NOMO-1 (cell line): ENCODE data around the gene ACACA.

Experiments used
- DNase-seq, 2 experiments: peaks; one replicate each; lab custom pipeline; 2025; ENCODE audit not compliant: unreplicated experiment in 2 of 2; lab: John Stamatoyannopoulos, UW

Gene ACACA

DNA sequence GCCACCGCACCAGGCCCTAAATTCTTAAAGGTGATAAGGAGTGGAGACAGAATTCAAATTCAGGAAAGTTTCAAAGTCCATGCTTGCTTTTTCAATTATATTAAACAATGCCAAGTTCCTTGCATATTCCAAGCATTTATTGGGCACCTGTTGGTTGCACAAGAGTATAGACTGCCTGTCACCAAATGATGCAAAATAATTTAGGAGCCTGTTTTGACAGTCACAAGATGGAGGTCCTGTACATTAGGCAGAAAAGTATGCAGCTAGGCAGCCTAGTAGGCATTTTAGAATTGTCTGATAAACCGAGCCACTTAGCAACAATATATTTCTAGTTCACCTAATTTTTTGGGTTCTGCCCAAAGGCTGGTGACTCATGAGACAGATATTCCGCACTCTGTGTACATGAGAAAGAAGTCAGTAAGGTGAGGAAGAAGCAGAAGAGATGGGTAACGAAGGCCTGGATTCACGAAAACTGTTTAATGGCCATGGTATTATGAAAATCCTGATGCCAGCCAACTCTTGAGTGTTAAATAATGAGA is 7.3 kb downstream of the ACACA start:
- no peak for DNase-seq

DNA sequence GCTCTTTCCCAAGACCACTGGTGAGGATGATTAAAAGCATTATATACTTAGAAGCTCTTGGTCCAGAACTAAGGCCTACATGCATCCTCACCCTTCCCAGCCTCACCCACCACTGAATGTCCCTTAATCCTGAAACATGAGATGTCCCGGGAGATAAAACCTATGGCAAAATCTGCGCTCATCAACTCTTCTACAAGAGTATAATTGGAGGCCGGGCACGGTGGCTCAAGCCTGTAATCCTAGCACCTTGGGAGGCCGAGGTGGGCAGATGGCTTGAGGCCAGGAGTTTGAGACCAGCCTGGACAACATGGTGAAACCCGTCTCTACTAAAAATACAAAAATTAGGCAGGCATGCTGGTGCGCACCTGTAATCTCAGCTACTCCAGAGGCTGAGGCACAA is 13.3 kb downstream of the ACACA start:
- DNase-seq = no peak

DNA sequence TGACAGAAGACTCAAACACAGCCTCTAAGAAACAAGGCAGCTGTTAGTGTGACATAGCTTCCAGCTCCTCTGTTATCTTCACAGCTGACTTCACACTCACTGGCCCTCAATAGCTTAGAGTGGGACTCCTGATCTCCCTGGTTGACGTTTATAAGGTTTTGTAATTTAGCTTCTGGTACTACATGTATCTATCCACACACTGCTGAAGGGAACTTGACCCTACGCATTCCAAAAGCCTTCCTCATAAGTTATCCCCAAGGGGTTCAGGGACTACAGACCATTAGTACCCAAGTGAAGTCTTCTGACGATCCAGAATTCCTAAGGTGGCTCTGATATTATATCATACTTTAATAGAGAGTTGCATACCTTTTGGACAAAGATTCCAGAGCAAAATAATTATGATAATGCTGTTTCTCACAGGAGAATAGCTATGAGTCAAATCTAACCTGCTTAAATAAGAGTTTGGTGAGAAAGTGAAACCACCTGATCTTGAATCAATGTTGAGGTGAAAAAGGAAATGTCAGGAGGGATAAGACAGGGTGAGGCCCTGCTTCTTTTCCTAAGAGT is 14.5 kb downstream of the ACACA start:
- no peak for DNase-seq

DNA sequence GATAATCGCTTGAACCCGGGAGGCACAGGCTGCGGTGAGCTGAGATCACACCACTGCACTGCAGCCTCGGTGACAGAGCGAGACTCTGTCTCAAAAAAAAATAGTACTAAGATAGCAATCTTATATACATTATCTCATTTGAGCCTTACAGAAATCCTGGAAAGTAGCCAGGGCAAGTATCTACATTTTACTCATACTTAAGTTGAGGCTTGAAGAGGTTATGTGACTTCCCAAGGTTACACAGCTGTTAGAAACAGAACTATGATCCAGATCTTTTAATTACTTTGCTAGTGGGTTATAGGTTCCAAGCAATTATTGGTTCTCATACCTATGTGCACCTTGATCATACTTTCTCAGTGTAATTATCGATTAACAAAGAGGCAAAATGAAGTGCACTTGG is 15.5 kb downstream of the ACACA start:
- no peak for DNase-seq

DNA sequence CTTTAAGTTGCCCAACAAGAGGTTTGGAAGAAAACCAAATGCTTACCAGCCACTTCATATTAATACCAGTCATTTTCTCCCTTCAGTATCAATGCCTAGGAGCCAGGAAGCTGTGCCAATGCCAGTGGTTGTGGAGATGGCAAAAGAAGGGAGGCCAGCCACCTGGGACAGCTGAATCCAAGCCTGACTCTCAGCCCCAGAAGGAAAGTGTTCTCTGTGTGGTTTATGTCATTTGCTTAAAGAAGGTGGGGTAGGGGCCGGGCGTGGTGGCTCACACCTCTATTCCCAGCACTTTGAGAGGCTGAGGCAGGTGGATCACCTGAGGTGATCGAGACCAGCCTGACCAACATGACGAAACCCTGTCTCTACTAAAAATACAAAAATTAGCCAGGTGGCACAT is 17.5 kb downstream of the ACACA start:
- DNase-seq = no peak

DNA sequence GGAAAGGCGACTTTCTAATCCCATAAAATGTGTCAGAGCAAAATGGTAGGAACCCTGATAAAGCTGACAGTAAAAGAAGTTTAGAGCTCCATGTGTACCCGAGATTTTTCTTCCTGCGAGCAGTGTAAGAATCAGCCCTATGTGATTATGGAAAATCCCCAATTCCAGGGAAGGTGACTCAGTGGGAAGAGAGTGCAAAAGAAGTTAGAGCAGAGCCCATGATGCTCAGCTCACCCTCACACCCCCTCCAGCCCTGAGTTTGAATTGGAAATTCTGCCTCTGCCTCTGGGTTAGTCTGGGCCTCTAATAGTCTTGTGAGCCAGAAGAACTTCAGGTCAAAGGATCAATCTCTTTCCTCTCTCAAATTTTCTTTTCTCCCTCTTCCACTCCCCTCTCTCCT is 18.4 kb downstream of the ACACA start:
- DNase-seq = no peak

DNA sequence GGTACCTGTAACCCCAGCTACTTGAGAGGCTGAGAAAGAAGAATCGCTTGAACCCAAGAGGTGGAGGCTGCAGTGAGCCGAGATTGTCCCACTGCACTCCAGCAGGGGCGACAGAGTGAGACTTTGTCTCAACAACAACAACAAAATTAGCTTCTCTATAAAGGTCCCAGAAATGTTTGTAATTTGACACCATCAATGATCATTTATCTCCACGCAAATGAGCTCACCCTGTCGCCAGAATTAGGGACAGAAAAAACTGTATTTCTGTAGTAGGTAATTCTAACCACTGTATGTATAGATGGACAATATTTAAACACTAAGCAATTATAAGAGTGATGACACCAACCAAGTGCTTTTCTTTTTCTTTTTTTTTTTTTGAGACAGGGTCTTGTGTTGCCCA is 20.2 kb downstream of the ACACA start:
- DNase-seq = no peak

DNA sequence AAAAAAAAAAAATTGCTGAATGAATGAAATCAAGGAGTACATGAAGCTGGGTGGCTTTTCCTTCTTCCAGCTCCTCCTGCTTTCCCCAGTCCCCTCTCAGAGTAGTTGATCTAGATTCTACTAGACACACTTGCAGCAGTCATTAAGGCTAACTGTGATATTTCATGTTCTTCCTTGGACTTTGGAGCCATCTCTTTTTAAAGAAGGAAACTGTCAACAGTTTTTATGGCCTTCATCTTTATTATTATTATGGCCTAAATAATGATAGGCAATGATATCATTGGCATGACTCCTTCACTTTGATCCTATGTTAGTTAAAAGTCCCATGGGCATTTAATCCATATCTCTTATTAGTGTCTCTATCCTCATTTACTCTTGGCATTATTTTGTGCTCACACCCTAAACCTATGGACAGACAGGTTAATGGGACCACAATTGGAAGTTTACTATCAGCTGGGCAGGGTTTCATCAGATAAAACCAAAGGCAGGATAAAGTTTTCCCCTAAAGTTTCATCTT is 21.1 kb downstream of the ACACA start:
- no peak for DNase-seq

DNA sequence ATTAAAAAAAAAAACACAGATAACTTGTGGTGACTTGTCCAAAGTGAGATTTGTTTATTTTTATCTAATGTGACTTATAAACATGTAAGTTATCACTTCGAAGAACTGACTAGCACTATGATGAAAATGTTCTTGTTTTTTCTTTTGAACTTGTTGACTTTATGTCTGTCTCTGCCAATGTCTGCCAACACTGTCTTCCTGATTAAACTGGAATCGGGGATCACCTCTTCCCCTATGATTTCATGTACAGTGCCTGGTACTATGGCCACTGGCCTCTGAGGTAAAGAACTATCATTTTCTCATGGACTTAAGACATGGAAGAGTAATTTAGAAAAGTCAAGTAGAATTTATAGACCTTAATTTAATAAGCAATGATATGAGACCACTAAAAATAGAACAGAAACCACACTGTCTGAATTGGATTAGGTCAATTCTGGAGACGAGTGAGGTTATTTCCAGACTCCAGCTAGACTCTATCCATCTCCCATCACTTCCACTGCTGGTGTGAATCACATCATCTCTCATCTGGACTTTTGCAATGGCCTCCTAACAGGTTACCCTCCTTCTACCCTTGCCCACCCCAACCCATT is 22.0 kb downstream of the ACACA start:
- no peak for DNase-seq

DNA sequence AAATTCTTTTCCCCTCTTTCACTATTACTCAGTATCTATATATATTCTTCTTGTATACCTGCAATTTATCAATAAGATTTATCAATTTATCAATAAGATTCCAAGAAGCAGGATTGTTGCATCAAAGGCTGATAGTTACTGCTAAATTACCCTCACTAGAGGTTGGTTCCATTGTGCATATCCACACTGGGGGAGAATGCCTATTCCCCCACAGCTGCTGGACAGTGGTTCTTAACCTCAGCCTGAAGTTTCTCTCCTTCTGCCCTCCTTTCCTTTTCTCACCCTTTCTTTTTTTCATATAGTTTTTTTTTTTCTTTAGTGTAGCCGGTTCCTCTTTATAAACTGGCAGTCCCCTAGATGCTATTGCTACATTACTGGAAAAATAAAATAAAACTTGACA is 24.6 kb downstream of the ACACA start:
- DNase-seq = no peak

DNA sequence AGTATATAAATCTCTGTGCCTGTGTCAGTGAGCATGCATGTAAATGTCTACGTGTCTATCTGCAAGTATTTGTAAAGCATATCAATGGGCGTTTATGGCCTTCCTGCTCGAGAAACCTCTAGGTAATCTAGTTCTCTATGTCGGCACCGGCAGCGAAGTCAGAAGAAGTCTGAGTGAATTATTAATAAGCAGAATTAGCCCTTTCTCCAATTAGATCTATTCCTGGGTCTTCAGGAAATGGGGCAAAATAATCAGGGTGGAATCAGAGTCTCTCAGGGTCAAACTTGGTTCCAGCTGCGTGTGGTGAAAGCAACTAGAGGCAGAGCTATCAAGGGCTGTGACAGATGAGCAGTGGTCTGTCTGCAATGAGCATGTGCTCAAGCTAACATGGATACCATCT is 30.9 kb downstream of the ACACA start, which contains the start of gene C17orf78:
Gene C17orf78, plus strand, starts transcription at position 280 of the 400 bp plus-strand sequence. Its CDS starts 108 bp downstream, at position 388.
- DNase-seq = no peak

DNA sequence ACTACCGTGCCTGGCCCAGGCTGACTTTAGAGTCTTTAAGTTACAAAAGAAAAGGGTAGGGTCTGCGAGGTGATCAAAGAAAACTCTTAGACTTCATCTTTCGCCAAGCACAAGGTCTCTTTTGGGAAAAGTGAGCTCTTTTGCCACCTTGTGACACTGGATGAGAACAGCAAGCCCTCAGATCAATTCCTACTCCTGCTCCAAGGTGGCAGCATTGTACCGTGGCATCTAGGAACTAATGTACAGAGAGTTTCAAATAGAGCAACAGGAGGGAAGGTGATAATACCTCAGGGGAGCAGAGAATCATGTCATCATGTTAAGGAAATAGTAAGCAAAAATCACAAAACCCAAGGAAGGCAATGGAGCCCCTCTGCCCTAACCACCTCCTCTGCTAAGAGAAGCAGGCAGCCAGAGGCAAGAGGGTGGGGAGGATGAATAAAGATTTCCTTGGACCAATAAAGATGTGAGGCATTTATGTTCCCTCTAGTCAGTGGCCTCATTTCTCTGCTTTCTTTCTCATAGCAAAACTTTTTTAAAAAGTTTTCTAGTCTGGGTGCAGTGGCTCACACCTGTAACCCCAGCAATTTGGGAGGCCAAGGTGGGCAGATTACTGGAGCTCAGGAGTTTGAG is 33.0 kb downstream of the ACACA start:
- peak; percentile 46 to 68 for DNase-seq

DNA sequence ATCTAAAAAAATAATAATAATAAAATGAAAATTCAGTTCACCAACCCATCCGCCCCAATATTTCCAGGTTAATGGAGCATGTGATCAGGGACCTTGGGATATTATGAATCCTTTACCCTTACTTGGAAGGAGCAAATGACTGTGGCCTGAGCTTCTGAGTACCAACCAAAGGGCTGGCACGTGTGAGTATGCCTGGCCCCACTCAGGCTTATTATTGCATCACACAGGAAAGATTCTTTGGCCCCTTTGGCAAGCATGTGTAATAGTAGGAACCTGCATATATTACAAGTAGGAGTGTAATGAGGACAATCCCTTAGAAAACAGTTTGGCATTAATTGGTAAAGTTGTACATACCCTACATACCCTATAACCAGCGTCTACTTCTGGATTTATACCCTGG is 38.1 kb downstream of the ACACA start:
- peak; percentile 29 to 56 for DNase-seq

DNA sequence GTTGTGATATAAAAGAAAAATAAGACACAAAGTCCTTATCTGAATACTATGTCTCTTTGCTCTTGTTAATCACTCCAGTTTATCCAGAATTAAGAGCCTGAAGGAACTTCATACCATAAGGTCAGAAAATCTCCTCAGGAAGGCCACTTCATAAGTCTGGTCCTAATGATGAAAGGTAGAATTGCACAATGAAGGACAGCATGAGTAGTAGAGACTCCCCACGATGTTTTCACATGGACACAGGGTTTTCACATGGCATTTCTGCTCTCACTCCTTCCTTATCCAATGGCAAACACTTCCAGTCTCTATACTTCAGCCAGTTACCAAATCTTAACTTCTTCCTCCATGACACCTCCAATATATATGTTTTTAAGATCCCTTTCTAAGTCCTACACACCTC is 41.0 kb downstream of the ACACA start:
- no peak for DNase-seq

DNA sequence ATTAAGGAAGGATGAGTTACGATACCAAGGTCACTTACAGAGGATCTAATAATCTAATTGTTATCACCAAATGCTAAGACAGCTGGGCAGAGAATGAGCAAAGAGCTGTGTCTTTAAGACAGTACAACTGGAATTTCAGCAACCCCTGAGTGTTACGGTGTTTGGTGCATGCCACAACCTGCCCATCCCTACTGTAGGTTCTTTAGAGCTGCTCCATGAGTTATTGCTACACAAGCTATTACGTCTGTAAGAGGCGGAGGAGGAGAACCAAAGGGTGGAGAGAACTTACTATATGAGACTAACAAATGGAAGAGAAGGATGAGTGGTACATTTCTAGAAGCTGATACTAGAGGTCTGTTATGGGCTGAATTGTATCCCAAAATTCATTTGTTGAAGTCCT is 45.1 kb downstream of the ACACA start:
- peak in 1 of 2 experiments; percentile 19 for DNase-seq

DNA sequence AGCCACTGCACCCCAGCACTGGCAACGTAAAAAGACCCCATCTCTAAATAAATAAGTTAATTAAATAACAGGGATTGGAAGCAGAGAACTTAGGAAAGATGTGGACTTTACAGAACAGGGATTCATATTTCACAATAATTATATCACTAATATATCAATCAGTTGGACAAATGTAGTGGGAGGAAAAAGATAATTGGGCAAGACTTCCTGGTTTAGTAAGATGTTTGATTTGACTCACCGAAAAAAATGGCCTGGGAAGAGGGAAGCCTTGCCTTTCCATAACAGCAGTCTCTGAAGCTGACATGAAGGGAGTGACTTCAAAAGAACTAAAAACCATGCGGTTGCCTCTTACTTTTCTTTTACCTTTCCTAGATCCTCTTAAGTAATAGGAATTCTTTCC is 46.0 kb downstream of the ACACA start:
- DNase-seq = no peak

DNA sequence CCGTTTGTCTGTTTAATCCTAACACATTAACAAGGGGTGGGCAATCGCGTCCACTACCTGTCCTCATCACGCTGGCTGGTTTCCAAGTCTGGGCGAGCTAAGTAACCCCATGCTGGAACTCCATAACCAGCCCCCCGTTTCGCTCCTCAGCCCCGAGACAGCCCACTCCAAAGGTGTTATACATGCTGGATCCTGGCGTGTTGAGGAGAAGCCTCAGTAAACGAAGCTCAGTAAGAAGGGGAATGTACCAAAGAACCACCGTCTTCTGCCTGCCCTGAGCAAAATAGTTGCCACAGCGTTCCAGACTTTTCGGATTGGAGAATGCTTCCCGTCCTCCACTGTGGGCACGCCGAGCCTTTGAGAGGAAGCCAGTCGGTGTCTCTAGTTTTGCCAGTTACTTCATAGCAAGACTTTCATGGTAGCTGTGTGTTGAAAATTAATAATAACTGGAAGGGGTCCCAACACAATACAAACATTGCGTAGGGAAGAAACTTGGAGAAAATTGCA is 46.9 kb downstream of the ACACA start:
- no peak for DNase-seq

DNA sequence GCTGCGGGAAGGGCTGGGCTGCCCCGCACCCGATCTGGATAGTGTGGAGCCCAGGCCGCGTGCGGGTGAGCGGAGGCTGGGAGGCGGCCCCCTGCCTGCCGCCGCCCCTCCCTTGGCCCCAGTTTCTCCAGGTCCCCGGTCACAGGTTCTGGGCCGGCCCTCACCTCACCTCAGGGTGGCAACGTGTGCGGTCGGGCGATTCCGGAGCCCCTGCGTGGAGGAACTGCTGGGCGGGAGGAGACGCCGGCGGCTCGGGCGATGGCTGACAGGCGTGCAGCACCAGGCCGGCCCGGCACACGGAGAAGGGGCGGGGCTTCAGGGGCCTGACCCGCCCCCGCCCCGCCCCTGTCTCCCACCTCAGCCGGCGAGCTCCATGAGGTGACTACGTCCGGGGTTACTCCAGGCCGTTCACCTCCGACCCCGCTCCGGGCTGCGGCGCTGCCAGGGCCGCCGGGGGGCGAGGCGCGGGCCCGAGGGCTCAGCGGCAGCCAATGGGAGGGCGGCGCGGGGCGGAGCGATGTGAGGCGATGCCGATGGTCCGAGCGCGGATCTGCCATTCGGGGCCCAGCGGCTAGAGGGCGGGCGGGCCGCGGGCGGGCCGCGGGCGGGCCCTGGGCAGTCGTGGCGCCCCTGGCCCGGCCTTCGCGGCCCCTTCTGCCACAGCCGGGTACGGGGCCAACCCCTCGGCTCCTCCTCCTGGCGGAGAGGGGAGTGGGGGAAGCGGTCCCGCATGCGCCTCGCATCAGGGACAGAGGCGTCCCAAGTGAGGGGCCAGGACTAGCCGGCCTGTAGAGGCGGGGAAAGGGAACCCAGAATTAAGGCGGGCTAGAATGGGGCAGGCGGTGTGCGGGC is 47.6 kb downstream of the ACACA start:
- DNase-seq = peak; percentile 96 to 98

DNA sequence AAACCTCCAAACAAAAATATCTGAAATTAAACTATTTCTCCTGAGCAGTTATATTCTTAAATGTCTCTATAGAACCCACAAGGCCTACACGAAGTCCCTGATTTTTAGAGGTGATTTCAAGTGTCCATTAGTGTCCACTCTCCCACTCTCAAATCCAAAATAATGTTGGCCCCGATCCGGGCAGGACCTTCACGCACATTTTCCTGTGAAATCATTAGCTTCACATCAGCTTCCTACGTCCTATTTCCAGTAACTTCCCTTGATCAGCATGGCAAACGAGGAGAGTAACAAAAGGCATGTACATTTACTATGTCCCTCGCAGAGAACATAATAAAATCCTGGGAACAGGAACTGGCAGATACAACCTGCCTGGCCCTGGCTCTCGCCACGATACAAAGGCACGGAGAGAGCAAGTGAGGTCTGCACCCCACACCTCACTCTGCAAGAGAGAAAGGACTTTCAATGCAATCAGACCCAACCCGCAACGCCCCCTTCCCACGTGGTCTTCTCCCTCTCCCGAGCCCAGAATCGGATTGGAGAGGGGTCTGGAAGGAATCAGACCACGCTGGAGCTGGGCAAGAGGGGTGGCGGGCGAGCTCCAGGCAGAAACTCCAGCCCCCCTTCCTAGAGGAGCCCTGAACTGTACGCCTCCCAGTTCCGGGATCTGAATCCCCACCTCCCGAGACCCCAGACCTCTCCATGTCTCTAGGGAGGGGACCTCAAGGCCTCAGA is 48.4 kb downstream of the ACACA start:
- peak; percentile 21 to 32 for DNase-seq
